HEK293 (cell line): ENCODE data around the gene STX10.

Source experiments
- CTCF ChIP-seq: fragments of 450-650 bp; formaldehyde crosslinking; IDR thresholded peaks from 2 replicates; pipeline ENCODE4 v1.5.1; 2016; ENCODE audit warnings: missing biosample characterization, missing genetic modification characterization
- ZBTB7A ChIP-seq: fragments of 450-650 bp; formaldehyde crosslinking; IDR thresholded peaks from 2 replicates; pipeline ENCODE4 v1.5.1; 2016; ENCODE audit warnings: low read depth, missing biosample characterization, missing genetic modification characterization
- ZNF639 ChIP-seq: fragments of 450-650 bp; formaldehyde crosslinking; IDR thresholded peaks from 2 replicates; pipeline ENCODE4 v1.5.1; 2016; ENCODE audit warnings: missing biosample characterization, missing genetic modification characterization

DNA sequence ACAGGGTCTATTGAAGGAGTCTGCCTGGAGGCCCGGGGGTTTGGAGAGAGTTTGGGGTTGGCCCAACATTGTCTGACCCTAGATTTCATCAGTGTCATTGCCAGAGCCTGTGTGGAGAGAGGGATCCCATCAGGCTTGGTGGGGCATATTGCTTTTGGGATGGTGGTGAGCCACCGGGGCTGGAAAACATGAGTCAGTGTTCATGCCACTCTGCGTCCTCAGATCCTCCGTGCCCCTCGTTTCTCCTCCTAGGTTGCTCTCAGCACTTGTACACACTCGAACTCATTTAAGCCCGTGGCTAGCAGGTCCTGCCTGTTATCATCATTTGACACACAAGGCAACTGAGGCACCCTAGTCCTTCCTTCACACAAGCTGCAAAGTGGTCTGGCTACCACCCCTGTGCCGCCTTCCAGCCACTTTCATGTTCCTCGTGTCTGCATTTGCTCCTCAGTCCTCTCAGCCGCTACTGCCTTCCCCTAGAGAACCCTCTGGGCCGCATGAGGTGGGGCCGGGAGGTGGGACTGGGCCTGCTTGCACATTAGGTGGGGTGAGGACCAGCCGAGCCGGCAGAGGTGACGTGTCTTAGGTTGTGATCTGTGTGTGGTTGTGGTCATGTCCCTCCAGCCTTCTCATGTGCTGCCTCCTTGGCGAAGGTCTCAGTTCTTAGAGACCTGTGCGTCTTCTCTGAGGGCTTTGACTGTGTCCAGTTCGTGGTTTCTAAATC lies 28.5 kb downstream of the STX10 start:
- no peak for TF ChIP-seq ZBTB7A
- no peak for TF ChIP-seq CTCF
- TF ChIP-seq ZNF639 (tag by site-specific recombination), result no peak
